H9 (cell line): ENCODE data around the gene FDX2. TPM values are rescaled to one million over a fixed set of nuclear protein-coding genes. Genes with fewer than 3 reads are reported as not detected.

Experiments
- DNase-seq: peaks from one replicate; pipeline ENCODE4 v3.0.0-alpha.2; 2017
- H2AFZ ChIP-seq: one replicate; pipeline ENCODE4 v1.6.1; 2013; ENCODE audit warnings: mild to moderate bottlenecking, low read length, control low read depth, moderate library complexity
- H2AK5ac ChIP-seq: 2 replicates; pipeline ENCODE4 v1.6.1; 2013; ENCODE audit warnings: low read length, control low read depth, mixed read lengths; ENCODE audit not compliant: insufficient read length
- H2BK120ac ChIP-seq: one replicate; pipeline ENCODE4 v1.6.1; 2013; ENCODE audit warnings: low read depth, mild to moderate bottlenecking, low read length, control low read depth, inconsistent platforms; ENCODE audit not compliant: poor library complexity, severe bottlenecking
- H2BK12ac ChIP-seq: 2 replicates; pipeline ENCODE4 v1.6.1; 2013; ENCODE audit warnings: low read length, control low read depth, mixed read lengths, low read depth; ENCODE audit not compliant: insufficient read length
- H2BK15ac ChIP-seq: 2 replicates; pipeline ENCODE4 v1.6.1; 2013; ENCODE audit warnings: low read depth, low read length, control low read depth
- H2BK20ac ChIP-seq: one replicate; pipeline ENCODE4 v1.6.1; 2013; ENCODE audit warnings: low read depth, mild to moderate bottlenecking, low read length, control low read depth, inconsistent platforms; ENCODE audit not compliant: poor library complexity, severe bottlenecking
- H2BK5ac ChIP-seq: 2 replicates; pipeline ENCODE4 v1.6.1; 2013; ENCODE audit warnings: low read length, control low read depth, mixed read lengths; ENCODE audit not compliant: insufficient read length
- H3K14ac ChIP-seq: 2 replicates; pipeline ENCODE4 v1.6.1; 2013; ENCODE audit warnings: low read length, control low read depth; ENCODE audit not compliant: insufficient read depth
- H3K18ac ChIP-seq: 2 replicates; pipeline ENCODE4 v1.6.1; 2013; ENCODE audit warnings: low read depth, mild to moderate bottlenecking, mixed read lengths, low read length, control low read depth; ENCODE audit not compliant: insufficient read length
- H3K23ac ChIP-seq: 2 replicates; pipeline ENCODE4 v1.6.1; 2013; ENCODE audit warnings: low read length, control low read depth, mixed read lengths, low read depth; ENCODE audit not compliant: insufficient read length
- H3K23me2 ChIP-seq: 2 replicates; pipeline ENCODE4 v1.6.1; 2013; ENCODE audit warnings: low read depth, mild to moderate bottlenecking, mixed read lengths, low read length, control low read depth; ENCODE audit not compliant: insufficient read length, poor library complexity, severe bottlenecking
- H3K27ac ChIP-seq: 2 replicates; pipeline ENCODE4 v1.5.1; 2013; ENCODE audit warnings: low read length, control low read depth, mixed read lengths, low read depth; ENCODE audit not compliant: insufficient read length
- H3K27me3 ChIP-seq: 2 replicates; pipeline ENCODE4 v1.6.1; 2013; ENCODE audit warnings: low read length, control low read depth, inconsistent platforms; ENCODE audit not compliant: insufficient read depth
- H3K4ac ChIP-seq: 2 replicates; pipeline ENCODE4 v1.6.1; 2013; ENCODE audit warnings: low read depth, mild to moderate bottlenecking, control low read depth, inconsistent platforms, low read length, moderate library complexity
- H3K4me1 ChIP-seq: 2 replicates; pipeline ENCODE4 v1.6.1; 2013; ENCODE audit warnings: low read length, control low read depth, inconsistent platforms; ENCODE audit not compliant: insufficient read depth
- H3K4me2 ChIP-seq: 2 replicates; pipeline ENCODE4 v1.6.1; 2013; ENCODE audit warnings: low read length, control low read depth, mixed read lengths; ENCODE audit not compliant: insufficient read length, insufficient read depth
- H3K56ac ChIP-seq: 2 replicates; pipeline ENCODE4 v1.6.1; 2013; ENCODE audit warnings: low read depth, mild to moderate bottlenecking, mixed read lengths, low read length, control low read depth; ENCODE audit not compliant: insufficient read length
- H3K79me1 ChIP-seq: 2 replicates; pipeline ENCODE4 v1.6.1; 2013; ENCODE audit warnings: low read depth, mild to moderate bottlenecking, moderate library complexity, low read length, control low read depth, inconsistent platforms; ENCODE audit not compliant: insufficient read depth, poor library complexity, severe bottlenecking
- H3K79me2 ChIP-seq: 2 replicates; pipeline ENCODE4 v1.6.1; 2013; ENCODE audit warnings: low read length, control low read depth, inconsistent platforms; ENCODE audit not compliant: insufficient read depth
- H3K9ac ChIP-seq: 2 replicates; pipeline ENCODE4 v1.6.1; 2013; ENCODE audit warnings: low read length, control low read depth, mixed read lengths; ENCODE audit not compliant: insufficient read length; ENCODE audit errors: extremely low read depth
- H3K9me3 ChIP-seq: one replicate; pipeline ENCODE4 v1.6.1; 2013; ENCODE audit warnings: low read depth, low read length, inconsistent platforms; ENCODE audit not compliant: control insufficient read depth
- H3T11ph ChIP-seq: one replicate; pipeline ENCODE4 v1.6.1; 2013; ENCODE audit warnings: mild to moderate bottlenecking, low read length, control low read depth, inconsistent platforms
- H4K20me1 ChIP-seq: one replicate; pipeline ENCODE4 v1.6.1; 2013; ENCODE audit not compliant: control insufficient read depth, insufficient read length, insufficient read depth
- H4K5ac ChIP-seq: 2 replicates; pipeline ENCODE4 v1.6.1; 2013; ENCODE audit warnings: low read depth, mild to moderate bottlenecking, mixed read lengths, low read length, control low read depth; ENCODE audit not compliant: insufficient read length
- H4K8ac ChIP-seq: replicated peaks from 2 replicates; pipeline ENCODE4 v1.6.1; 2013; ENCODE audit warnings: low read length, control low read depth, mixed read lengths, low read depth; ENCODE audit not compliant: insufficient read length
- H4K91ac ChIP-seq: 2 replicates; pipeline ENCODE4 v1.6.1; 2013; ENCODE audit warnings: low read depth, mild to moderate bottlenecking, moderate library complexity, mixed read lengths, low read length, control low read depth; ENCODE audit not compliant: insufficient read length
- H3K27ac Mint-ChIP-seq, 3 experiments: 2 replicates in 2 of 3; 3 replicates in 1 of 3; pipeline ENCODE4 v1.8.0; 2020 to 2021; ENCODE audit warnings: mixed read lengths in 3 of 3, mild to moderate bottlenecking in 1 of 3, moderate library complexity in 1 of 3
- H3K27me3 Mint-ChIP-seq: 2 replicates; pipeline ENCODE4 v1.8.0; 2021; ENCODE audit warnings: low read depth, mild to moderate bottlenecking, moderate library complexity, mixed read lengths
- H3K36me3 Mint-ChIP-seq, 3 experiments: 2 replicates in 2 of 3; 3 replicates in 1 of 3; pipeline ENCODE4 v1.8.0; 2020 to 2021; ENCODE audit warnings: low read depth in 3 of 3, mixed read lengths in 3 of 3; ENCODE audit not compliant: insufficient read depth in 1 of 3
- H3K4me1 Mint-ChIP-seq, 2 experiments: 2 replicates each; pipeline ENCODE4 v1.8.0; 2020; ENCODE audit warnings: mixed read lengths in 2 of 2
- H3K4me3 Mint-ChIP-seq, 2 experiments: 2 replicates in 1 of 2; 3 replicates in 1 of 2; pipeline ENCODE4 v1.8.0; 2020 to 2021; ENCODE audit warnings: mild to moderate bottlenecking in 2 of 2, mixed read lengths in 2 of 2, moderate library complexity in 1 of 2
- H3K9me3 Mint-ChIP-seq, 2 experiments: 2 replicates in 1 of 2; 3 replicates in 1 of 2; pipeline ENCODE4 v1.8.0; 2020; ENCODE audit warnings: mild to moderate bottlenecking in 2 of 2, mixed read lengths in 2 of 2, moderate library complexity in 1 of 2
- CTCF ChIP-seq: fragments of 200-600 bp; sonication (generic); conservative IDR thresholded peaks from 3 replicates; pipeline ENCODE4 v1.8.0; 2021; ENCODE audit warnings: antibody characterized with exemption, mild to moderate bottlenecking
- WGBS: extraction: QIAGEN DNeasy Blood & Tissue Kit; methylation state at CpG from one replicate; pipeline ENCODE4 v1.1.7; 2013; ENCODE audit warnings: missing lambda C conversion rate, low lambda C conversion rate, mixed read lengths; ENCODE audit not compliant: insufficient read length; ENCODE audit errors: extremely low coverage; 5-methylcytosine and 5-hydroxymethylcytosine counted together
- long read RNA-seq: library from polyadenylated mRNA; unstranded; transcript quantifications from one replicate; pipeline ENCODE4 v2.0.0, GENCODE V29; 2020
- total RNA-seq: library from RNA; stranded (reverse); gene quantifications from 2 replicates; pipeline ENCODE4 v1.2.1, GENCODE V29; 2021

The FDX2 gene
- total RNA-seq = 26.8 and 27.7 TPM in 2 replicates
- long read RNA-seq, transcript FDX2-202 (5 exons, 1,012 nt) = major isoform, 13 of 20 reads
- long read RNA-seq, partial matches to known transcripts = 1 of 20 reads
- long read RNA-seq, other reads (novel, unspliced or antisense) = 2 of 20 reads

GRCh38 chr19:10315335-10316214 lies at the start of gene FDX2:
TSS of gene FDX2 (minus strand) at chr19:10316015. CDS start at chr19:10315996, 19 bp downstream.
- Mint-ChIP-seq H3K4me1 (peaks cover 11 to 14% of the 10 kb centered on the region in 2 experiments), H3K9me3 (no peaks in the 10 kb centered on the region), H3K27ac (peak within 1 kb of the TSS; percentile 79 to 94 (median 92)), H3K27me3 (peaks cover 2% of the 10 kb centered on the region), H3K36me3 (peaks cover 13 to 46% (median 26%) of the 10 kb centered on the region in 3 experiments), H3K4me3 (peak within 1 kb of the TSS; percentile 87 to 93)
- Histone ChIP-seq H3K27me3 (no peaks in the 10 kb centered on the region), H3K4me1 (no peaks in the 10 kb centered on the region), H4K5ac (no peak within 1 kb of the TSS), H3K79me1 (no peaks in the 10 kb centered on the region), H2BK12ac (no peak within 1 kb of the TSS), H3K23me2 (peaks cover 3% of the 10 kb centered on the region), H3K27ac (no peak within 1 kb of the TSS), H3K9me3 (no peaks in the 10 kb centered on the region), H4K8ac (no peak within 1 kb of the TSS), H2AK5ac (no peak within 1 kb of the TSS), H2BK15ac (no peak within 1 kb of the TSS), H3K9ac (peak within 1 kb of the TSS; percentile 67), H4K20me1 (no peaks in the 10 kb centered on the region), H3K18ac (no peak within 1 kb of the TSS), H3K79me2 (no peaks in the 10 kb centered on the region), H3T11ph (no peak within 1 kb of the TSS), H3K14ac (no peak within 1 kb of the TSS), H2BK20ac (no peak within 1 kb of the TSS), H4K91ac (no peak within 1 kb of the TSS), H2BK120ac (no peak within 1 kb of the TSS), H3K4me2 (peak within 1 kb of the TSS; percentile 52), H2BK5ac (no peak within 1 kb of the TSS), H3K56ac (no peak within 1 kb of the TSS), H3K4ac (no peak within 1 kb of the TSS), H2AFZ (no peak within 1 kb of the TSS), H3K23ac (no peak within 1 kb of the TSS)
- WGBS = no CpG with 5 or more reads among the region's 55 CpGs
- peak; percentile 93 for DNase-seq
- TF ChIP-seq CTCF = no peak
